ENCODE measurements around the gene DHRS12. TPM values are rescaled to one million over a fixed set of nuclear protein-coding genes. Genes with fewer than 3 reads are reported as not detected.

The DHRS12 gene
- polyA plus RNA-seq, 4 donors = 15.4 to 23.1 (median 20.2) TPM

- DNase-seq (ENCODE audit: low read depth in 4 of 4, low spot score in 3 of 4) = no peak
Measured at GRCh38 chr13:51784097-51784496, 19.9 kb downstream of the DHRS12 start.

GRCh38 chr13:51783428-51784094 is 20.4 kb downstream of the DHRS12 start:
- no peak for DNase-seq (ENCODE audit: low read depth in 4 of 4, low spot score in 3 of 4)

- no peak for DNase-seq (ENCODE audit: low read depth in 4 of 4, low spot score in 3 of 4)
Measured at GRCh38 chr13:51782026-51782710, 21.8 kb downstream of the DHRS12 start.

- no peak for DNase-seq (ENCODE audit: low read depth in 4 of 4, low spot score in 3 of 4)
Measured at GRCh38 chr13:51781246-51782022, 22.5 kb downstream of the DHRS12 start.

- DNase-seq (ENCODE audit: low read depth in 4 of 4, low spot score in 3 of 4) = no peak
Measured at GRCh38 chr13:51780099-51780498, 23.9 kb downstream of the DHRS12 start.

- no peak for DNase-seq (ENCODE audit: low read depth in 4 of 4, low spot score in 3 of 4)
Measured at GRCh38 chr13:51778392-51778791, 25.6 kb downstream of the DHRS12 start.

- no peak for DNase-seq (ENCODE audit: low read depth in 4 of 4, low spot score in 3 of 4)
Measured at GRCh38 chr13:51777921-51778320, 26.0 kb downstream of the DHRS12 start.

- no peak for DNase-seq (ENCODE audit: low read depth in 4 of 4, low spot score in 3 of 4)
Measured at GRCh38 chr13:51776179-51776578, 27.8 kb downstream of the DHRS12 start.

GRCh38 chr13:51773515-51773914 is 30.4 kb downstream of the DHRS12 start:
- no peak for DNase-seq (ENCODE audit: low read depth in 4 of 4, low spot score in 3 of 4)

GRCh38 chr13:51772781-51773180 is 31.2 kb downstream of the DHRS12 start:
- no peak for DNase-seq (ENCODE audit: low read depth in 4 of 4, low spot score in 3 of 4)

GRCh38 chr13:51772105-51772455 is 31.9 kb downstream of the DHRS12 start:
- no peak for DNase-seq (ENCODE audit: low read depth in 4 of 4, low spot score in 3 of 4)

GRCh38 chr13:51771418-51772104 is 32.4 kb downstream of the DHRS12 start:
- no peak for DNase-seq (ENCODE audit: low read depth in 4 of 4, low spot score in 3 of 4)

- no peak for DNase-seq (ENCODE audit: low read depth in 4 of 4, low spot score in 3 of 4)
Measured at GRCh38 chr13:51770681-51771417, 33.1 kb downstream of the DHRS12 start.

- DNase-seq (ENCODE audit: low read depth in 4 of 4, low spot score in 3 of 4) = no peak
Measured at GRCh38 chr13:51770160-51770559, 33.8 kb downstream of the DHRS12 start.

GRCh38 chr13:51769455-51770127 is 34.4 kb downstream of the DHRS12 start:
- DNase-seq (ENCODE audit: low read depth in 4 of 4, low spot score in 3 of 4) = no peak

- no peak for DNase-seq (ENCODE audit: low read depth in 4 of 4, low spot score in 3 of 4)
Measured at GRCh38 chr13:51768976-51769375, 35.0 kb downstream of the DHRS12 start.

- no peak for DNase-seq (ENCODE audit: low read depth in 4 of 4, low spot score in 3 of 4)
Measured at GRCh38 chr13:51768378-51768921, 35.5 kb downstream of the DHRS12 start.

GRCh38 chr13:51767100-51767499 is 36.9 kb downstream of the DHRS12 start:
- DNase-seq (ENCODE audit: low read depth in 4 of 4, low spot score in 3 of 4) = no peak

GRCh38 chr13:51765142-51765515 is 38.8 kb downstream of the DHRS12 start:
- DNase-seq (ENCODE audit: low read depth in 4 of 4, low spot score in 3 of 4) = no peak

Measured in left renal pelvis (tissue), 4 donors.